ENCODE data around the gene SRPRB.

GRCh38 chr3:133758964-133759739 is 46.5 kb upstream of the SRPRB start:
- TF ChIP-seq, protein P1, sequence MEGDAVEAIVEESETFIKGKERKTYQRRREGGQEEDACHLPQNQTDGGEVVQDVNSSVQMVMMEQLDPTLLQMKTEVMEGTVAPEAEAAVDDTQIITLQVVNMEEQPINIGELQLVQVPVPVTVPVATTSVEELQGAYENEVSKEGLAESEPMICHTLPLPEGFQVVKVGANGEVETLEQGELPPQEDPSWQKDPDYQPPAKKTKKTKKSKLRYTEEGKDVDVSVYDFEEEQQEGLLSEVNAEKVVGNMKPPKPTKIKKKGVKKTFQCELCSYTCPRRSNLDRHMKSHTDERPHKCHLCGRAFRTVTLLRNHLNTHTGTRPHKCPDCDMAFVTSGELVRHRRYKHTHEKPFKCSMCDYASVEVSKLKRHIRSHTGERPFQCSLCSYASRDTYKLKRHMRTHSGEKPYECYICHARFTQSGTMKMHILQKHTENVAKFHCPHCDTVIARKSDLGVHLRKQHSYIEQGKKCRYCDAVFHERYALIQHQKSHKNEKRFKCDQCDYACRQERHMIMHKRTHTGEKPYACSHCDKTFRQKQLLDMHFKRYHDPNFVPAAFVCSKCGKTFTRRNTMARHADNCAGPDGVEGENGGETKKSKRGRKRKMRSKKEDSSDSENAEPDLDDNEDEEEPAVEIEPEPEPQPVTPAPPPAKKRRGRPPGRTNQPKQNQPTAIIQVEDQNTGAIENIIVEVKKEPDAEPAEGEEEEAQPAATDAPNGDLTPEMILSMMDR (IDR thresholded peaks at IDR 0.05; ENCODE audit: low read depth, low read length) = no peak
- no peak for TF ChIP-seq EZH2phosphoT487 (IDR thresholded peaks at IDR 0.05; ENCODE audit: low read depth)

All from OCI-LY3 (cell line).